GM23338 (cell line): ENCODE measurements around the gene TCFL5.

Experiments used
- CREB1 ChIP-seq: fragments of 250-450 bp; sonication (Bioruptor Pico); IDR thresholded peaks from 2 replicates; pipeline ENCODE4 v1.5.0; 2020; ENCODE audit warnings: low read depth, mild to moderate bottlenecking, moderate library complexity
- CTCF ChIP-seq, 2 experiments: fragments of 200-600 bp in 1 of 2; sonication (generic) in 1 of 2; conservative IDR thresholded peaks; 2 replicates each; pipeline versions ENCODE4 v1.5.1 to v1.6.1; 2016 to 2017; ENCODE audit warnings: antibody characterized with exemption in 2 of 2, low read depth in 2 of 2, mild to moderate bottlenecking in 2 of 2, moderate library complexity in 1 of 2
- ETS1 ChIP-seq: IDR thresholded peaks from 2 replicates; pipeline ENCODE4 v1.6.1; 2016; ENCODE audit warnings: antibody characterized with exemption
- EZH2 ChIP-seq: fragments of 200-600 bp; sonication (generic); IDR thresholded peaks from one replicate; pipeline ENCODE4 v1.8.0; 2017; ENCODE audit warnings: antibody characterized with exemption, mild to moderate bottlenecking, low read depth; ENCODE audit not compliant: unreplicated experiment
- EZH2phosphoT487 ChIP-seq: fragments of 200-600 bp; sonication (generic); IDR thresholded peaks from one replicate; pipeline ENCODE4 v1.8.1; 2018; ENCODE audit warnings: antibody characterized with exemption; ENCODE audit not compliant: unreplicated experiment
- JUNB ChIP-seq: IDR thresholded peaks from one replicate; pipeline ENCODE4 v1.6.1; 2016; ENCODE audit warnings: antibody characterized with exemption; ENCODE audit not compliant: unreplicated experiment
- NANOG ChIP-seq: IDR thresholded peaks from 2 replicates; pipeline ENCODE4 v1.6.1; 2016; ENCODE audit warnings: antibody characterized with exemption, borderline replicate concordance
- POLR2AphosphoS5 ChIP-seq: IDR thresholded peaks from 2 replicates; pipeline ENCODE4 v1.6.1; 2016; ENCODE audit warnings: antibody characterized with exemption, low read depth
- REST ChIP-seq: IDR thresholded peaks from one replicate; pipeline ENCODE4 v1.6.1; 2018; ENCODE audit warnings: antibody characterized with exemption; ENCODE audit not compliant: unreplicated experiment
- STAT1 ChIP-seq: IDR thresholded peaks from one replicate; pipeline ENCODE4 v1.6.1; 2016; ENCODE audit warnings: antibody characterized with exemption; ENCODE audit not compliant: unreplicated experiment
- ZNF114 ChIP-seq: fragments of 250-450 bp; sonication (Bioruptor Pico); IDR thresholded peaks from 2 replicates; pipeline ENCODE4 v1.5.0; 2020; ENCODE audit warnings: mild to moderate bottlenecking, moderate library complexity
- ZNF331 ChIP-seq: fragments of 250-450 bp; sonication (Bioruptor Pico); IDR thresholded peaks from 2 replicates; pipeline ENCODE4 v1.5.0; 2020; ENCODE audit warnings: low read depth, mild to moderate bottlenecking, moderate library complexity
- ZNF462 ChIP-seq: fragments of 250-450 bp; sonication (Bioruptor Pico); IDR thresholded peaks from 2 replicates; pipeline ENCODE4 v1.5.0; 2020; ENCODE audit warnings: mild to moderate bottlenecking, moderate library complexity

- no peak for TF ChIP-seq EZH2
- TF ChIP-seq CTCF (conservative IDR thresholded peaks at IDR 0.05; ENCODE audit: low read depth in 2 of 2), result no peak
- no peak for TF ChIP-seq REST
- TF ChIP-seq POLR2AphosphoS5, result no peak
- TF ChIP-seq ZNF462 (CRISPR knock-in tag), result no peak
- TF ChIP-seq CREB1 (CRISPR knock-in tag), result no peak
- no peak for TF ChIP-seq EZH2phosphoT487
- TF ChIP-seq ZNF114 (CRISPR knock-in tag), result no peak
- no peak for TF ChIP-seq STAT1
- no peak for TF ChIP-seq ETS1
- TF ChIP-seq JUNB, result no peak
- no peak for TF ChIP-seq ZNF331 (CRISPR knock-in tag)
- no peak for TF ChIP-seq NANOG
Observed at GRCh38 chr20:62805711-62806382, 55.8 kb downstream of the TCFL5 start.
